ENCODE data around the gene DSCAML1.

Gene DSCAML1

DNA sequence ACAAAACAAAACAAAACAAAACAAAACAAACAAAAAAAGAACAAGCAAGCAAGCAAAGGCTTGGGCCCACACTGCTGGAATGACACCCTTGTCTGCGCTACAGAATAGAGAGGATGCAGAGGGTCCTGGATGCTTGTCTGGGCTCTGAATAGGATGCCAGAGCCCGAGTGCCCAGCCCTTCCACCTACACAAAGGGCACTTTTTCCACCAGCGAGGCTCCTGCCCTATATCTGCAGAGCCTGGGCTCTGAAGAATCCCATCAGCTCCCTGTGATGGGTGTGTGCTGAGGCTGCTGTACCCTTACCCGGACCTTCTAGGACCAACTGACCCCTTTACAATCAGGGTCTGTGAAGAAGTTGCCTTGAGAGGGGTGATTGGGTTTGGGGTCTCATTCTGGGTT lies 221.2 kb downstream of the DSCAML1 start:
- no peak for DNase-seq (ENCODE audit: low spot score)

DNA sequence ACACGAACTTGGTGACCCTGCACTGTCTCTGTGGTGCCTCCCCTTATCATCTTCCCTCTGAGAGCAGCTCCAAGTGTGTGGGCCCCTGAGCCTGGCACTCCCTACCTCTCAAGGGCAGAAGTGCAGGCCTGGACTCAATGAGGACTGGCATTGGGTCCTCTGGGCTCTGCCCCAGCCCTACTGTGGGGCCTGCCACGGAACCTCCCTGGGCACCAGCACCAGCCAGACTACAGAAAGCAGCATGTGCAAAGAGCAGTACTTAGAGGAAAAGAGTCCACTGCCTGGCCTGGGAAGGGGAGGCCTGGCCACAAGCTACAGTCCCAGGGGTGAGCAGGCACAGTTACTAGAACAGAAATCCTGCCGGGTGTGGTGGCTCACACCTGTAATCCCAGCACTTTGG lies 222.5 kb downstream of the DSCAML1 start:
- no peak for DNase-seq (ENCODE audit: low spot score)

DNA sequence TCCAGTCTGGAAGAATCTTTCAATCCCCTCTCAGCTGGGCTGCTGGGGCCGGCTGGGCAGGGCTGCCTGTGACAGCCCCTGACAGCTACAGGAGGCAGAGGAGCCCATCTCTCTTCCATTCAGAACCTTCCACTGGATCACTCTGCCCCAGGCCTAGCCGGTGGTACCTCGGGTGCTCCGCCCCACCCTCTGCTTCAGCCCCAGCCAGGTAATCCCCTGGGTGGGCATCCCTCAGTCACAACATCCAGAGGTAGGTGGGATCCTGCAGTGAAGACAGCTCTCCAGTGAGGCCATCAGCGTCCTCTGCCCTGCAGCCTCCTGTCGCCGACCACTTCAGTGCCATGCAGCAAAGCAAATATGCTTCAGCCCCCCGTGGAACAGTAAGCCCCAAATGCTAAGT lies 223.7 kb downstream of the DSCAML1 start:
- DNase-seq (ENCODE audit: low spot score): no peak

DNA sequence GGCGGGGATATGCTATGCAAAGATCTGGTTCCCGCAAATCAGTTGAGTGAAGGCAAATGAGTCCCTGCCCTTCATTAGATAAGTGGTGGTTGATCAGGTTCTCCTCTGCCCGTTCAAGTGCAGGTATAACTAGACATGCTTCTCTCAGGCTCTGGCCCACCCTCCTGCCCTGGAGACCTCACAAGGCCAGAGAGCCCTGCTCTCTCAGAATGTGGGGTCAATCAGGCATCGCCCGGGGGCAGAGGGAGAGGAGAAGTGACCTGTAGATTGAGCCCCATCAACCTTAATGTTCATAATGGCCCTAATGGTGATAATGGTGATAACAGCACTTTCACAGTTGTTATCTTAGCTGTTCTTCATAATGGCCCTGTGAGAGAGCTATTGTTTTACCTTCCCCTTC lies 224.3 kb downstream of the DSCAML1 start:
- DNase-seq (ENCODE audit: low spot score): no peak

- no peak for DNase-seq (ENCODE audit: low spot score)
Measured at GRCh38 chr11:117572129-117572528, 224.9 kb downstream of the DSCAML1 start.

DNA sequence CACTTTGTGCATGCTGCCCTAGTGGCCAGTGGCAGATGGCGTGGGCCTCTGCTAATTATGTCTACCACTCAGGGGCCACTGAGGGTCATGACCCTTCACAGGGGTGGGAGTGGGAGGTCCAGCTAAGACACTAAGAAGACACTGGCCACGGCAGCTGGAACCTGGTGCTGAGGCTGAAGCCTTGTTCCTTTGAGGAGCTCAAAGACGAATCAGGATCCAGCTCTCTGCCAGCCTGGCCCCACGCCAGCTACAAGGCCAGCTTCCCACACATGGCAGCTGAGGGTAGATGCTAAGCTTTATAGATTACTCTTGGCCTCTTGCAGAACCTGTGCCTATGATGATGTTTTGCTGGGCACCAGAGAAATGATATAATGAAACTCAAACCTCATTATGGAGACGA lies 226.3 kb downstream of the DSCAML1 start:
- no peak for DNase-seq (ENCODE audit: low spot score)

- DNase-seq (ENCODE audit: low spot score): no peak
Measured at GRCh38 chr11:117569911-117570310, 227.1 kb downstream of the DSCAML1 start.

- no peak for DNase-seq (ENCODE audit: low spot score)
Measured at GRCh38 chr11:117565709-117566108, 231.3 kb downstream of the DSCAML1 start.

GRCh38 chr11:117564321-117564720 lies 232.7 kb downstream of the DSCAML1 start:
- no peak for DNase-seq (ENCODE audit: low spot score)

GRCh38 chr11:117563556-117563955 lies 233.5 kb downstream of the DSCAML1 start:
- DNase-seq (ENCODE audit: low spot score): no peak

DNA sequence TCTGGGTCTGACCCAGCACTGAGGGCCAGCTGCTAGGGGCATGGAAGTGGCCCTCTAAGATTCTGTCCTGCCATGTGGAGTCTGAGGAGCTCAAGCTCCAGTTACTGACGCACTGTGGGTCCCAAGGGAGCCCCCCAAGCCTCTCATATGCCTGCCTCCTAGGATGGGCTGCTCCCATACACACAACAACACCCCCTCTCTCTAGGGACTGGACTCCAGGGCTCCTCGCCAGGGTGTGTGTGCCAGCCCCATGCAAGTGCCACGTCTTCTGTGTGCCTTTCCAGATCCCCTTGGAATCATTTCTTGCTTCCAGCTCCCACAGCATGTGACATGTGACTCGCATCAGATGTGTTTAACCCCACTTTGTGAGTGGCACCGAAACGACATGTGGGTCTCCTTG lies 234.9 kb downstream of the DSCAML1 start:
- no peak for DNase-seq (ENCODE audit: low spot score)

GRCh38 chr11:117560780-117561530 lies 236.1 kb downstream of the DSCAML1 start:
- DNase-seq (ENCODE audit: low spot score): no peak

DNA sequence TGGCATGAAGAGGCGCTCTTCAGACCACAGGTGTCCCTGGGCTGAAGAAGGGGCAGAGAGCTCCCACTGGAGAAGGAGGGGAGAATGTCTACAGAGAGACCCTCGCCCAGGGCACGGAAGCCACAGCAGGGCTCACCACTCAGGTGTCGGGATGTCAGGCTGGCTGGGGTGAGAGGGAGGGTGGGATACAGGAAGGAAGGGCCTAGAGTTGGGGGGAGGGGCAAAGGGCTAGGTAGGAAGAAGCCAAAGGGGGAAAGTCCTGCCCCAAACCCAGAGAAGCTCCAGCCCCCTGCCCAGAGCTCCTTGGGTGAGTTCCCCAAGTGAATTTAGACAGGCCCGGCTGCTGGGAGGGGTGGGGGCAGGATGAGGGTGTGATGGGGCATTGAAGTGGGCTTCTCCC lies 237.3 kb downstream of the DSCAML1 start:
- no peak for DNase-seq (ENCODE audit: low spot score)

- DNase-seq (ENCODE audit: low spot score): no peak
Measured at GRCh38 chr11:117557361-117557760, 239.7 kb downstream of the DSCAML1 start.

DNA sequence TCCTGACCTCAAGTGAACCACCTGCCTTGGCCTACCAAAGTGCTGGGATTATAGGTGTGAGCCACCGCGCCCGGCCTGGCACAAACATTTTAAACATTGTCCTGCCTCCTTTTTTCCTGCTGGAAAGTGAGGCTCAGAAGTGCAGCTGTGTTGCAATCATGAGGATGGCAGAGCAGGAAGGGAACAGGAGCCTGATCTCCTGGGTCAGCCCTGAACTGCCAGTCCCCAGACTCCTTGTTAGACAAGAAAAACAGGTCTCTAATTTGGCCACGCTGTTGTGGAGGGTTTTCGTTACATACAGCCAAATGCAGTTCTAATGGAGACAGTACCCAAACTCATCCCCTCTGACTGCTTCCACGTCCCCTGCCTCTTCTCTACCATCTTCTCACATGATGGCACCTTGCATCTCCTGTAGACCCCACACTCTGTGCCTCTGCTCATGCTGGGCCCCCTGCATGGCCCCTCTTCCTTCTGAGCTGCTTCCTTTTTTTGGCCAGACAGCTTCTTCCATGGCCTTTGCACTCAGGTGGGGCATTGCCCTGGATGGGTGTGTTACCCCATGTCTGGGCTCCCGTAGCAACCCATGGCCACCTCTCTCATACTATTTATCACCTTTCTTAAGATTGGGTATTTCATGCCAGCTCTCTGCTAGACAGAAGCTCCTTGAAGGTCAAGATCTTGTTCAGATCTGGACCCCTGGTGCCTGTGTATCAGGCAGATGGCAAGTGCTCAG lies 242.2 kb downstream of the DSCAML1 start:
- no peak for DNase-seq (ENCODE audit: low spot score)

GRCh38 chr11:117552626-117553025 lies 244.4 kb downstream of the DSCAML1 start:
- no peak for DNase-seq (ENCODE audit: low spot score)

DNA sequence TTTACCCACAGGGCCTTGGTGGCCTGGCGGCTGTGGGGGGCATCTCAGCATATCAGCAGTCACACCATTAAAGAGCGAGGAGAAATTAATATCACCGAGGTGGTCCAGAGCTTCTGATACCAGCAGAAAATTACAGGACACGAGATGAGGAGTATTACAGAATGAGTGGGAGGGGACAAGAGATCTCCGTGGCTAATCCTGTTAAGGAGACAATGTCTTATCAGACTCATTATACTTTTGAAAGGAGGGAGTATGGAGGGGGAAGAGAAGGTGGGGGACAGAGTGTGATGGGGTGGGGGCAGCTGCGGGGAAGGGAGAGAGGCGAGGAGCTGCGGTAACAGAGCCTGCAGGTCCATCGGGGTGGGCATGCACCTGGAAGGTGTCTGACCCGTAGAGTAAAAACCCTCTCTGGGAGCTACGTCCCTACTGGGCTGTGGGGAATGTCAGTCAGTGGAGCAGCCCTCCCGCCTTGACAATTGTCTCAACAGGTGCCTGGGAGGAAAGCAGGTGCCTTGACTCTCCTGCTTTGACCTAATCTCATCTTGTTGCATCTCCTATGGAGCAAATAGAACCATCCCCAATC lies 245.2 kb downstream of the DSCAML1 start:
- no peak for DNase-seq (ENCODE audit: low spot score)

DNA sequence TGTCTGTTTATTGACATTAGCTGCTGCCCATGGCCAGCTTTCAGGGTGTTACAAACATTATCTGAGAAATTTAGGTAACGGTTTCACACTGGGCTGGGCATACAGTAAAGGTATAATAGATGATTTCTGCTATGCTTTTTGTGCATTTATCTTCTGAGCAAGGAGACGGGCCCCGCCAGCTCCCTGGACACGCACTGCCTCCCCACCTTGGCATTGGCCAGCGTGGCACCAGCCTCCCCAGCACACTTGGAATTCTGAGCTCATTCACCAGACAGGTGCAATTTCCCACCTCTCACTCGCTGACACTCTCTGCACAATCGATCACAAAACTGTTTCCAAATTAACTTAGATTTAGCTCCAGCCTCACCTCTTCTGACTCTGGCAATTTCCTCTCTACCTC lies 246.6 kb downstream of the DSCAML1 start:
- no peak for DNase-seq (ENCODE audit: low spot score)

DNA sequence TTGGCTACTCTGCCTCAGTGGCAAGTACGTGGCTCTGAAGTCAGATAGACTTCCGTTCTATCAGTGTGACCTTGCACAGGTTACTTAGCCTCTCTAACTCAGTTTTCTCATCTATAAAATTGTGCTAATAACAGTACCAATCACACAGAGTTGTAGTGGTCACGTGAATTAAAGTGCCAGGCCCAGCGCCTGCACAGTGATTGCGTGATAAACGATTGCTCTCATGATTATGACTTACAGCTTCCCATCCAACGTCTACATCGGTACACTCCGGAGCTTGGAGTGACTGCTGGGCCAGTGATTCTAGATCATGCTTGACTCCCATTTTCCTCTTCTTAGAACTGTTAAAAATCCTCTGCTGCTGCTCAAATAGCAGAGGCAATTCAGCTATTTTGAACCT lies 247.6 kb downstream of the DSCAML1 start:
- DNase-seq (ENCODE audit: low spot score): no peak

- DNase-seq (ENCODE audit: low spot score): no peak
Measured at GRCh38 chr11:117548876-117549275, 248.1 kb downstream of the DSCAML1 start.

- no peak for DNase-seq (ENCODE audit: low spot score)
Measured at GRCh38 chr11:117547946-117548345, 249.1 kb downstream of the DSCAML1 start.

DNA sequence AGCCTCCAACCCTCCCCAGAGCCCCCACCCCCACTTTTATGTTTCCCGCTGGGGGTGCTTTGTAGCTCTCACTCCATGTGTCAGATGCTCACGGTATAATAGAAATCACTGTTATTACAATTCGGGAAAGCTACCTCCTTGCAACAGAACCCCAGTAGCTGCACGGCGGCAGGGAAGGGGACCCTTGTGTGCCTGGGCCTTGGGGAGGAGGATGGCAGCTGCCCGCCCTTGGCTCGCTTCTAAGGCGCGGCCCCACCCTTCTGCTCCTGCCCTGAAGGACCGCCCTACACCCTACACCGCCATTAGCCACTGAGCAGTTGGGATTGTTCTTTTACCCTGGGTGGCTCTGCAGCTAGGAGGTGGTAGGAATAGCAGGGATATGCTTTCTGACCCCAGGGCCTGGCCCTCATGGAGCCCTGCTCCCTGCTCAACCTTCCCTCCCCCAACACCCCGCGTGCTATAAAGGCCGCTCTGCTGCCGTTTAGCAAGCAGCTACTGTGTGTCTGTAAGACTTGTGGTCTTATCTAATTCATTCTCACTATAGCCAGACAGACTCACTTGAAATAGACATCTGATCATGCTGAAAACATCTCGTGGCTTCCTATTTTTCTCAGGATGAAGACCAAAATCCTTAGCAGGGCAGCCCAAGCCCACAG lies 249.7 kb downstream of the DSCAML1 start:
- no peak for DNase-seq (ENCODE audit: low spot score)

Measured in AG08395 (cell line).